Stromal cell of bone marrow (primary cell): Measurements from ENCODE around the gene PRRG1.
"Not testable (repeated sequence)": the region's sequence is repeated elsewhere in the genome, so short reads cannot be mapped to it uniquely, and the experiment has no call there.

Source experiments
- DNase-seq: peaks from one replicate; pipeline ENCODE4 v3.0.0-alpha.2; 2012; ENCODE audit warnings: low read depth

PRRG1 gene

DNA sequence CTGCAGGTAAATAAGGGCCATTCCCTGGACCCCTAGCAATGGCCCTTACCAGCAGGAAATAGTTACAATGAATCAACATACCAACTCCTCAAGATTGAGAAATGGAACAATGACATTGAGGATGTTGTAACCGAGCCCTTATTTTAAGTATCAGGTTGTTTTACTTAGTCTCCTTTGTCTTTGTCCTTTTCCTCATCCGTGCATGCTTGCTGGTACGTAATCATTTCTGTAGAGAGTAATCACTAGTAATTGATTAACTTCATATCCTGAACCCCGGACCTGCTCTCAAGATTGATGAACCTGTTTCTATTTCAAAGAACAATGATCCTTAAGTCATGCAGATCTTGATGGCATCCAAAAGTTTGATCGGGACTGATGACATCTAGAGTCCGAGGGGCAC is 123.7 kb downstream of the PRRG1 start:
- DNase-seq: no peak

- DNase-seq: no peak
Observed at GRCh38 chrX:37474478-37474877, 125.3 kb downstream of the PRRG1 start.

DNA sequence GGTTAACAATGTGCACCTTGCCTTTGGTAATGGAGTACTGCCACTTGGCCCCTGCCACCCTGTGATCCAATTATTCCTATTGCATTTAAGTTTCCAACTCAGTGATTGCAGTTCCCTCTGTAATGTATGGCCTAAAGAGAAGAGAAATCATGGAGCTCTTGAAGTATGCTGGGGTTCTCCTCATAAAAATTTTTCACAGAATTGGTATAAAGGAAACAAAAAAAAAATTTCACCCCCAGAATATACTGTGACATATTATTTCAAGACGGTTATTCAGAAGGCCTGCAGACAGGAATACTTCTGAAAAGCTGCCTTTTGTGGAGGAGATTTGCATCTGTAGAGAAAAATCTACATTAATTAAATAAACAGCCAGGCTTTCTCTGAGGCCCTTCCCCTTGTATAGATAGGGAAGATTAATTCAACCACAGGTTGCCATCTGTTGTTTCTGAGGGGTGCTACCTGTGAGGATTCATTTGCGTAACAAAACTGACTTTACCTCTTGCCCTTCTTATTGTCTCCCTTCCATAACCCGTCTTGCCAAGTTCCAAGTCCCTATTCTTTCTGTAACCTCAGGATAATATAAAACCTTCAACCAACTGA is 127.5 kb downstream of the PRRG1 start:
- DNase-seq: no peak

DNA sequence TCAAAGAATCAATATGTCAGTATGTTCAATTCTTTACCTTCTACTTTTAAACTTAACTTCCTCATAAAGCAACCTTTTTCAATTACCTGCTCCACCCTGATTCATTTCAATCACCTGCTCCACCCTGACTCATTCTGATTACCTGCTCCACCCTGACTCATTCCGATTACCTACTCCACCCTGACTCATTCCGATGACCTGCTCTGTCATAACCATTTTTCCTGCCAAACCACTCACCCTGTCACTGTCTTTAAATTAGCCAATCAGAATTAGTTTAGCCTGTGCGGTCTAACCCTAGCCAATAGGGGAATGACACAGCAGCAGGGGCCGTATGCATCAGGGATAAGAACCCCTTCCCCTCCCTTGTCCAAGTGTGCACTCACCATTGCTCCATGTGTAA is 135.2 kb downstream of the PRRG1 start:
- DNase-seq: not testable (repeated sequence)

- DNase-seq: no peak
Observed at GRCh38 chrX:37485429-37485828, 136.3 kb downstream of the PRRG1 start.

DNA sequence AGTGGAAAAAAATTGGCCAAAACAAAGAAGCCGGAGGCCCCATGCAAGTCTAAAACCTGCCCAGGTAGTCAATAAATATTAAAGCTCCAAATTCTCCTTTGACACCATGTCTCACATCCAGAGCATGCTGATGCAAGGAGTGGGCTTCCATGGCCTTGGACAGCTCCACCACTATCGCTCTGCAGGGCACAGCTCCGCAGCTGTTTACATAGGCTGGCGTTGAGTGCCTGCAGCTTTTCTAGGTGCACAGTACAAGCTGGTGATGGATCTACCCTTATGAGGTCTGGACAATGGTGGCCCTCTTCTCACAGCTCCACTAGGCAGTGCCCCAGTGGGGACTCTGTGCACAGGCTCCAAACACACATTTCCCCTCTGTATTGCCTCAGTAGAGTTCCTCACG is 138.1 kb downstream of the PRRG1 start:
- DNase-seq: no peak

DNA sequence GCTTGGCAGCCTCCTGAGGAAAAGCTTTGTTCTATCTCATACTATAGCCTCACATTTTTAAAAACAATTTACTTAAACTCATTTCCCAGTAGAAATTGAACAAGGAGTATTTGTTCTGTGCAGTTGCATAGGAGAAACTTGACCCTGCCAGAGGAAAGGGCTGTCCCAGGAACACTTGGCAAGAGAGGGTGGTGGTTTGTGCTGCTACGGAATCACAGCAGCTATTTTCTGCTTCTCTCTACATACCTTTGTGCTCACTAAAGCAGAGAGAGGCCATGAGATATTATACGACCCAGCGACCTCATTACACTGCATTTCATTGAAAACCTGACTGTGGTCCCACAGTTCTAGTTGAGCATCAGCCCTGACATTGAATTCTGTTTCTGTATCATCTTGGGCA is 139.2 kb downstream of the PRRG1 start:
- no peak for DNase-seq

GRCh38 chrX:37491686-37492085 is 142.5 kb downstream of the PRRG1 start:
- no peak for DNase-seq

DNA sequence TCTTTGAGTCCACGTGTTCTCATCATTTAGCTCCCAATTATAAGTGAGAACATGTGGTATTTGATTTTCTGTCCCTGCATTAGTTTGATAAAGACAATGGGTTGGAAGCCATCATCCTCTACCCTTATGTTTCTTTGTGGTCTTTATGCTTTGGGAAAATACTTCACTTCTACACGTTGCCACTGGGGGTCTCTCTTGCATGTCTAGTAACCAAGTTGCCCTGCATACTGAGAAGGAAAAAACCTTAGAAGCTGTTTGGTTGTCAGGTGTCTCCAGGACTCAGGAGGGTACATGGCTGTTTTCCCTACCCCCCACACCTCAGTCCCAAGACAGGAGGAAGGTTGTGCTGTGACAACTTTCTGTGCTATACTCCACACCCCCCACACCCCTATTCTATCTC is 146.6 kb downstream of the PRRG1 start:
- not testable (repeated sequence) for DNase-seq

DNA sequence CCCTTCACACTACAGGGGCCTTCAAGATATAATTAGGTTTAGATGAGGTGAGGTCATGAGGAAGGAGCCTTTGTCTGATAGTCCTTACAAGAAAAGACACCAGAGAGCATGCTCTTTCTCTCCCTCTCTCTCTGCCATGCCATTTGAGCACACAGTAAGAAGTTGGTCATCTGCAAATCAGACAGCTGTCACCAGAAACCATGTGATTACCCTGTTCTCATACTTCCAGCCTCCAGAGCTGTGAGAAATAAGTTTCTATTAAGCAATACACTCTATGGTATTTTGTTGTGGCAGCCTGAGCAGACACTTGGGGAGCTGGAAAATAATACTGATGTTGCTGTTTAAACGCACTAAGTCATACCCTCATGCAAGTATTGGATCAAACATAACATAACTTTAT is 148.0 kb downstream of the PRRG1 start:
- not testable (repeated sequence) for DNase-seq

DNA sequence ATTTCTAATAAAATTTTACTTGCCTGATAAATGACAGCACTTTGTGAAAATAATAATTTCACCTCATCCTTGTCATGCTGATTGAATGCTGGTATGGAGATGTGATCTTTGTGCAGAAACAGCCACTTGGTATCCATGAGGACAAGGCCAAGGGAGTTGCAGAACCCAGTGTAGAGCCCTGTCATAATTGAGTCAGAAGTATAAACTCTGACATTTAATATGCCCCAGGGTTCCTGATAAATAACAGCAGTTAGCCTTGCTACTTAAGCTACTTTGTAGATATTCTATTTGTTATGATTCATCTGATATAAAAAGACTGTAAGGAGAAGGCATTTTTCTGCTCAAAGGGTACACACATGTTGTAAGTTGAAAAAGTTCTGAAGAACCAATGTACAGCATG is 149.2 kb downstream of the PRRG1 start:
- not testable (repeated sequence) for DNase-seq

DNA sequence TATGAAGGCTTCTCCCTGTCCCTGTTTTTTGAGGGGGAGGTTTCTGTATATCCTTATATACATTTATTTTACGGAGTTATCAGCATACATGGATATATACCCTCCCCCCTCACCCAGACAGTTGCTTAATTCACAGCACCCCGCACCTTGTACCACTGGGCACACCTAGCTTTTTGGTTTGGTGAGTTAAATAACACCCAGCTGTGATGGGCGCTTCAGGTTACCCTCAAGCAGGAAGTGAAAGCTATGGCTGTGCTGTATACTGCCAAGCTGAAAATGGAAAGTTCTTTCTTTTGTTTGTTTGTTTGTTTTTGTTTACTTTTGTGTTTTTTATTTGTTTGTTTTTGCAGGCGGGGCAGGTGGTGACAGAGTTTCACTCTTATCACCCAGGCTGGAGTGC is 150.5 kb downstream of the PRRG1 start:
- not testable (repeated sequence) for DNase-seq

DNA sequence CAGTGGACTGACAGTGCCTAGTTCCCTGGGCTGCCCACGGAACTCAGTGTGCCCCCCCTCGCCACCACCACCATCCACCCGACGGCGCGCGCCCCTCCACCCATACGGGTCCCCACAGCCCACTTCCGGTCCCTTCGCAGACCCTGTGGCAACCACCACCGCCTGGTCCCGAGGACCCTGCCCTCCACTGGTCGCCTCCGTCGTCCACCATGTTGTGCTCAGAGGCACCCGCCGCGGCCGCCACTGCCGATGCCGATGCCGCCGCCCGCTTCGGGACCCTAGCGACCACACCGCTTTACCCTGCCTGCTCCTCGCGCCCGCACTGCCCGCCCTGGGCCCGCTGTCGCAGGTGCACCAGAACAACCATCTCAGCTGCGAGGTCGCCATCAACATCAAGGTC is 155.8 kb downstream of the PRRG1 start:
- no peak for DNase-seq
